Measurements from ENCODE around the gene SHISA6. TPM values are rescaled to one million over a fixed set of nuclear protein-coding genes. Genes with fewer than 3 reads are reported as not detected.

SHISA6 gene
- total RNA-seq, 4 donors from 2014 or later = 0.45 to 4.9 (median 3.3) TPM

- WGBS = 88% methylated on average over 3 of the region's 3 CpGs
- no peak for DNase-seq (ENCODE audit: low spot score in 2 of 2)
Measured at GRCh38 chr17:11580677-11581076, 339.7 kb downstream of the SHISA6 start.

GRCh38 chr17:11582217-11582616, 341.2 kb downstream of the SHISA6 start:
- DNase-seq (ENCODE audit: low spot score in 2 of 2) = no peak
- Histone ChIP-seq H3K36me3 (no peaks in the 10 kb centered on the region), H3K4me3 (no peak overlapping the region), H3K9me3 (no peaks in the 10 kb centered on the region), H3K27me3 (no peaks in the 10 kb centered on the region), H3K4me1 (no peaks in the 10 kb centered on the region), H3K27ac (no peak overlapping the region)
- no peak for TF ChIP-seq POLR2AphosphoS5 (IDR thresholded peaks at IDR 0.05)
- no peak for TF ChIP-seq POLR2A (IDR thresholded peaks at IDR 0.05)
- no peak for TF ChIP-seq EP300 (IDR thresholded peaks at IDR 0.05)
- no peak for TF ChIP-seq CTCF (IDR thresholded peaks at IDR 0.05)
- 94% methylated on average over 2 of the region's 5 CpGs for WGBS

More at GRCh38 chr17:11580677-11581076, 339.7 kb downstream of the SHISA6 start:
- no peaks in the 10 kb centered on the region for H3K27me3 ChIP-seq
- no peak overlapping the region for H3K27ac ChIP-seq
- no peaks in the 10 kb centered on the region for H3K9me3 ChIP-seq
- H3K4me3 ChIP-seq = no peak overlapping the region
- H3K36me3 ChIP-seq = no peaks in the 10 kb centered on the region
- no peak for TF ChIP-seq CTCF (IDR thresholded peaks at IDR 0.05)
- TF ChIP-seq EP300 (IDR thresholded peaks at IDR 0.05) = no peak
- no peak for TF ChIP-seq POLR2AphosphoS5 (IDR thresholded peaks at IDR 0.05)
- no peak for TF ChIP-seq POLR2A (IDR thresholded peaks at IDR 0.05)
- no peaks in the 10 kb centered on the region for H3K4me1 ChIP-seq

DNA sequence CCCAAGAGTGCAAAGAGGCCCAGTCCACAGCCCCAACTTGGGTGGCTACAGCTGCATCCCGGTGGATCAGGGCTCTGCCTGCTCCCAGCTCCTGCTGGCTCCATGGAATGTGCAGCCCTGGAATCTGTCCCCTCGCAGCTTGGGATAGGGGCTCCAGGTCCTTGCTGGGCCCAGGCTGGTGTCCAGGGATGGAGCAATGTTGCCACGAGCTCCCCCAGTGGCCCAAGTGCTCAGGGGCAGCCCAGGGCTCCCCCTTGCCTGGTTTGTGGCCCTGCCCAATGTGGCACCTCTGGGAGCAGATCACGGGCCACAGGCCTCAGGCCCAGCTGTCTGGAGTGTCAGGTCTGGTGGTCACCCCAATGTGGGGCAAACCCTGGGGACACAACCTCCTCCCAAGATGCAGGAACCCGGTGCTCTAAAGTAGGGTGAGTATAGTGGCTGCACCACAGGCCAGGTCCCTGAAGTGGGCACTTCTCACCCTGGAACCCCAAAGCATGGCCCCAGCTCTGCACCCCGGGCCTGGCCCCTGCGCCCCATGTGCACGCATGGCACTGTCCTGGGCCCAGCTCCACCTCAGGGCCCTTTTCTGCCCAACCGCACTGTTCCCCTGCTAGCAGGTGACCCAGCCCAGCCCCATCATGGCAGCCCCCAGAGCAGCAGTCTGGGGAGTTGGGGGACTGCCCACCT, 342.4 kb downstream of the SHISA6 start:
- H3K27ac ChIP-seq = no peak overlapping the region
- no peaks in the 10 kb centered on the region for H3K36me3 ChIP-seq
- DNase-seq (ENCODE audit: low spot score in 2 of 2) = no peak
- no peaks in the 10 kb centered on the region for H3K27me3 ChIP-seq
- H3K4me1 ChIP-seq = no peaks in the 10 kb centered on the region
- WGBS = 100% methylated on average over 3 of the region's 9 CpGs
- no peaks in the 10 kb centered on the region for H3K9me3 ChIP-seq
- TF ChIP-seq CTCF (IDR thresholded peaks at IDR 0.05) = no peak
- no peak for TF ChIP-seq POLR2AphosphoS5 (IDR thresholded peaks at IDR 0.05)
- TF ChIP-seq POLR2A (IDR thresholded peaks at IDR 0.05) = no peak
- TF ChIP-seq EP300 (IDR thresholded peaks at IDR 0.05) = no peak
- no peak overlapping the region for H3K4me3 ChIP-seq

DNA sequence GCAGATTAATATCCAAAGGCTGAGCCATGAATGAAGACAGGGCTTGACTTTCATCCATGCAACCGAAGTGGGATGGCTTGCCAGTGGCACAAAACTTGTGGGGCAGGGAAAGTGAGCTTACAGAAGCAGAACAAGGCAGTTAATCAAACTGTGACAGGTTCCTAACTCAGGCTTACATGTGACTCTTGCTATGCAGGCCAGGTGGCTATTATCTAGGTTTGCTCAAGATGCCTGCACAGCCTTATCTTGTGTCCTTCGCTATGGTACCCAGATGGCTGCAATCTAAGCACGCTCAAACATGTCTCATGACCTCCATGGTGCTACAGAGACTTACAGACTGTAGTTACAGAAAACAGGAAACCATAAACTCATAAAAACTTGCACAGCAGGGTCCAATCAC, 348.7 kb downstream of the SHISA6 start:
- DNase-seq (ENCODE audit: low spot score in 2 of 2) = no peak
- WGBS = 51% methylated on average over 3 of the region's 3 CpGs
- H3K4me3 ChIP-seq = no peak overlapping the region
- no peak for TF ChIP-seq CTCF (IDR thresholded peaks at IDR 0.05)
- no peak for TF ChIP-seq EP300 (IDR thresholded peaks at IDR 0.05)
- TF ChIP-seq POLR2A (IDR thresholded peaks at IDR 0.05) = no peak
- no peak for TF ChIP-seq POLR2AphosphoS5 (IDR thresholded peaks at IDR 0.05)
- H3K27ac ChIP-seq = no peak overlapping the region
- H3K4me1 ChIP-seq = no peaks in the 10 kb centered on the region
- no peaks in the 10 kb centered on the region for H3K9me3 ChIP-seq
- no peaks in the 10 kb centered on the region for H3K27me3 ChIP-seq
- no peaks in the 10 kb centered on the region for H3K36me3 ChIP-seq

- WGBS = under 1% methylated on average over 37 of the region's 84 CpGs
- TF ChIP-seq EP300 (IDR thresholded peaks at IDR 0.05) (no peak), POLR2AphosphoS5 (IDR thresholded peaks at IDR 0.05) (no peak), CTCF (IDR thresholded peaks at IDR 0.05) (no peak), POLR2A (IDR thresholded peaks at IDR 0.05) (no peak)
- Histone ChIP-seq H3K4me1 (peaks cover 11% of the 10 kb centered on the region), H3K27me3 (peaks cover 3% of the 10 kb centered on the region), H3K36me3 (no peaks in the 10 kb centered on the region), H3K27ac (no peak within 1 kb of the TSS), H3K9me3 (no peaks in the 10 kb centered on the region), H3K4me3 (peak within 1 kb of the TSS; percentile 57)
- peak; percentile 96 for DNase-seq (ENCODE audit: low spot score in 2 of 2)
Measured at GRCh38 chr17:11598274-11599221, 357.5 kb downstream of the SHISA6 start, which contains the start of gene DNAH9. Gene DNAH9 (plus strand): TSS chr17:11598470. CDS start chr17:11598499, 29 bp downstream.
